GM21737 (cell line): Measurements from ENCODE around the gene OGFR.

Experiments used
- ATAC-seq: cut with Tn5 transposase; IDR thresholded peaks from one replicate; pipeline ENCODE4 v1.9.1; 2021; ENCODE audit warnings: mild to moderate bottlenecking, moderate library complexity; ENCODE audit not compliant: unreplicated experiment

OGFR gene

DNA sequence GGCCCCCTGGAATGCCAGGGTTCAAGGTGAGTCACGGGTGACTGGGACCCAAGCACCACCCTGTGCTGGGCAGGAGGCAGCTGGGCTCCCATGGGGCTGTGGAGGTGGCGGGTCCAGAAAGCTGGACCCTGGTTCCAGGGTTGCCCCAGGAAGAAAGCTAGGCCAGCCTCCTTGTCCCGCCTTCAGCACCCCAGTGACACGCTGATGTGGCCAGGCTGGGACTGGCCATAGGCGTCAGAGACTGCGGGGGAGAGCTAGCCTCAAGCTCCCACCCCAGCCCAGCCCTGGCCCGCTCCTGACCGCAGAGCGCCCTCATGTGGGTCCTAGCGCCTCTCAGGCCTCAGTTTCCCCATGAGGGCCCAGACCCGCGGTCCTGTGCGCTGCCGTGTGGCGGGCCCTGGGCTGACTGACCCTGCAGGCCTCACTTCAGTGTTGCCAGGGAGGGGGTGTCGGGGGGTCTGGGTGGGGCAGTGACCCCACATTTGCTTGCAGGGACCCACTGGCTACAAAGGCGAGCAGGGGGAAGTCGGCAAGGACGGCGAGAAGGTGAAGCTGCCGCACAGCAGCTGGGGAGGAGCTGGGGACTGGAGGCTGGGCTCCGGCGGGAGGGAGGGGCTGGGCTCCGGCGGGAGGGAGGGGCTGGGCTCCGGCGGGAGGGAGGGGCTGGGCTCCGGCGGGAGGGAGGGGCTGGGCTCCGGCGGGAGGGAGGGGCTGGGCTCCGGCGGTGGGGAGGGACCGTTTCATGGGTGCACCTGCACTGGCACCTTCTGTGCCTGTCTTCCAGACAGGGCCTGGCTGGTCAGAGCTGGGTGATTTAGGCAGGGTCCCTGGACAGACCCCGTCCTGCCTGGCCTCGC lies 20.1 kb downstream of the OGFR start:
- ATAC-seq = no peak

- no peak for ATAC-seq
Observed at GRCh38 chr20:62825333-62825985, 20.8 kb downstream of the OGFR start.

DNA sequence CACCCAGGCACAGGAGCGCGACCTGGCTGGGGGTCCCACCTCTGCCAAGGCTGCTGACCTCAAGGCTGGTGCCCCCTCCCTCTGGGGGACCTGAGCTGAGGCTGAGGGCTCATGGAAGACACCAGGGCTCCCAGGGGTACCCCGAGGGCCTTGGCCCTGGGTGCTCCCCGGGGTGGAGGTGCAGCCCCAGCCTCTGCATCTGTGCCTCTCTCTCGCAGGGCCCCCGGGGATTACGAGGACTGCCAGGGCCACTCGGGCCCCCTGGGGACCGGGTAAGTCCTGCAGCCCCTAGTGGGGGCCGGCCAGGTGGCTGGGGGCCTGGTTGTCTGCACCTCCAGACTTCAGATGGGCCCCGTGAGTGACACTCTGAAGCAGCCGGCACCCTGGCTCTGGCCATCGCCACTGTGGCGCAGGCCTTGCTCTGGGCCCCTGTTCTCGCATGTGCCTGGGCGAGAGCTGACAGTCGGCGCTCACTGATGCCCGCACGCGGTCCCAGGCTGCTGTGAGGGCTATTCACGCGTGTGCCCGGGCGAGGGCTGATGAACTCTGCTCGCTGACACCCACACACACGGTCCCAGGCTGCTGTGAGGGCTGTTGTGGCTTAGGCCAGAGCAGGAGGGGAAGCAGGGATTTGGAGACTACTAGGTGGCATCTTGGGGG lies 21.5 kb downstream of the OGFR start:
- no peak for ATAC-seq

- ATAC-seq = no peak
Observed at GRCh38 chr20:62826646-62827310, 22.1 kb downstream of the OGFR start.

- ATAC-seq = no peak
Observed at GRCh38 chr20:62827311-62828038, 22.8 kb downstream of the OGFR start.

DNA sequence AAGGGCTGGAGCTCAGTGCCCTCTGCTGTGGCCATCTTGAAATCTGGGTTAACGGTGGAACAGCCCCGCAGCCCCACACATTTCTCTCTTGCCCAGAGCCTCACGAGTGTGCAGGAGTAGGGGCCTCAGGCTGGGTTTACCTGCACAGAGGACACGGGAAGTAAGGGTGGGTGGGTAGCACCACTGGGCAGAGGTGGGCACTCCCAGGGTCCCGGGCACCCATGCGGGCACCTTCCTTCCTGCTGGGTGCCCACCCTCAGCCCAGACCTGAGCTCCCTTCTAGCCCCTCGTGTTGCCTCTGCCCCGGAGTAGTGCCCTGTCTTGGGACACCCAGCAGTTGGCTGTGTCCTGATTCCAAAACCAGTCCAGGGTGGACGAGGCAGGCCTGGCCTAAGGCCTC lies 23.4 kb downstream of the OGFR start:
- no peak for ATAC-seq

GRCh38 chr20:62828511-62829230 lies 24.0 kb downstream of the OGFR start:
- no peak for ATAC-seq

DNA sequence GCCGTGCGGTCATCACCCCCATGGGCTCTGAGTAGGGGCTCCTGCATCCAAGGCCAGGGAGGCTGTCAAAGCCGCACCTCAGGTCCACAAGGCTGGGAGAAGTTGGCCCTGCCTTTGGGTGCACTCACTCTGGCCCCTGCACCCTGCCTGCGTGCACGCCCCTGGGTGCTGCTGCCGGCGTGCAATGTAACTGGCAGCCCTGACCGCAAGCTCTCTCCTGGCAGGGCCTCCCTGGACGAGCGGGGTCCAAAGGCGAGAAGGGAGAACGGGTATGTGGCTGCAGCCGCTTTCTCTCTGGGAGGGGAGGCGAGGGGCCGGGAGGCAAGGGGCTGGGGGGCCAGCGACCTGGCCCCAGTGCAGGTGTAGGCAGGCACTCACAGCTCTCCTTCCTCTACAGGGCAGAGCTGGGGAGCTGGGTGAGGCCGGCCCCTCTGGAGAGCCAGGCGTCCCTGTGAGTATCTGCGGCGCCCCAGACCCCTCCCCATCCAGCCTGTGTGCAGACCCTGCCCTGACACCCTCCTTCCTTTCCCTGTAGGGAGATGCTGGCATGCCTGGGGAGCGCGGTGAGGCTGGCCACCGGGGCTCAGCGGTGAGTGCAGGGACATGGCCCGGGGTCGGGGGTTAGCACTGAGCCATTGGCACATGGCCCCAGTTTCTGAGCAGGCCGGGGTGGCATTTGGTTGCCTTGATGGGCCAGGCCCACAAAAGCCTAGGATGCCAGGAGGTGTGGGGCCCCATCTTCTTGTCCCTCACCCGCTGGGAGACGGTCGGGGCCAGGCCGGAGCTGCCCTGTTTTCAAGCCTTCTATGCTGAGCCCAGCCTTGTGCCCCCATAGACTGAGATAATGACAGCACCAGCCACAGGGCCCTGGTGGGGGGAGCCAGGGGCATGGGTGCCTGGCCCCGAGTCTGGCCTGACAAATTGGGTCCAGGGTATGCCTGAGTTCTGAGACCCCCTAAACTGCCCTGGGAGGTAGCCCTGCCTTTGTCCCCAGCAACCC lies 24.9 kb downstream of the OGFR start:
- no peak for ATAC-seq

DNA sequence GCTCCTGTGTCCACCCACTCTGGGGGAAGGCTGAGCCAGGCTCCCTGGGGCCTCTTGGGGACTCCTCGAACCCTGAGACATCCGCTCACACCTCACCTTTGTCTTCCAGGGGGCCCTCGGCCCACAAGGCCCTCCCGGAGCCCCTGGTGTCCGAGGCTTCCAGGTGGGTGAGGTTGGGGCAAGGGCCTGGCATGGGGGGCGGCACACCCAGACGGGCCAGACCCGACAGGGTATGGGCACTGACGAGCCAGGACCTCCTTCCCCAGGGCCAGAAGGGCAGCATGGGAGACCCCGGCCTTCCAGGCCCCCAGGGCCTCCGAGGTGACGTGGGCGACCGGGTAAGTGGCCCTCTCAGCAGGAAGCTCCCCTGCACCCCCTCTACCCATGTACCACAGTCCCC lies 25.6 kb downstream of the OGFR start:
- ATAC-seq = no peak

DNA sequence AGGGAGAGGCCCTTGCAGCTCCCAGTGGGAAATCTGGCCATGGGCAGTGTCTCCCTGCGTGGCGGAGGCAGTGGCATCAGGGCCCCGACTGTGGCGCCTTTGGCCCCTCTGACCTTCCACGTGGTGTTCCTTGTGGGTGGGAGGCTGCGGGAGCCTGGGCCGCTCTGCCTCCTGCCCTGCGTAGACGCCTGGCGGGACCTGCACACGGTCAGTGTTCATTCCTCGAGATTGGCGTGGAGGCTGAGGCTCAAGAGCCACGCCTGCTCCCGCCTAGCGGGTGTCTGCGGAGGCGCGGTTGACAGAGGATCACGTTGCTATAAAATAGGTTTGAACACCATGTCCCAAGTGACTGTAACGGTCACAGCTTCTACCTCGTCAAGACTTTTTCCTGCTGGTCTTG lies 26.2 kb downstream of the OGFR start:
- ATAC-seq = no peak

GRCh38 chr20:62831361-62831788 lies 26.7 kb downstream of the OGFR start:
- ATAC-seq = no peak

GRCh38 chr20:62831854-62832211 lies 27.2 kb downstream of the OGFR start:
- ATAC-seq = no peak

DNA sequence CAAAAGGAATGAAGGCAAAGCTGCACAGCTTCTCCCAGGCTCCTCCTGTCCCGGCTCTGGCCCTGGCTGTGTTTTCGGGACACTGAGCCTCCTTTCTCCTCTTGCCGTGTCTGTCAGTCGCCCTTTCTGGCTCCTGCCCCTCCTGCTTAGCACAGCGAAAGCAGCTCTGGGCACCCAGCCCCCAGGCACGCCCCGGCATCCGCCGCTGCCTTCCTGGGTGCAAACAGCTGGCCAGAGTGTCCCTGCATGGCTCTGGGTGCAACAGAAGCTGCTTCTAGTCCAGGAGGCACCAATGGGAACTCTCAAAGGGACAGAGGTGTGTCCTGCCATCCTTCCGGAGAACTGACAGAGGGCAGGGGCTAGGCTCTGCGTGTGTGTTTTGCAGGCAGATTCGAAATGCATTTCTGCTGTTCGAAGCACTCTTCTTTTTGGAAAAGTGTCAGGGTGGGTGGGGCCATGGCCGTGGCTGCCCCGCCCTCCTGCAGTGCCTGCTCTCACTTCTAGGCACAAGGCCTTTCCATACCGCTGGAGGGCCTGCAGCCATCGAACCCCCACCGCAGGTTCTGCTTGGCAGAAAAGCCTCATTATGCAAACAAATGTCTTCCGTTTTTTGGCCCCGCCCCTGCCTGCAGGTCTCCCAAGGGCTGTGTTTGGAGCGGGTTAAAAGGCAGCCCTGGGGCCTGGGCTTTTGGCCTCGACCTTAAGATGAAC lies 27.7 kb downstream of the OGFR start:
- ATAC-seq = peak; percentile 77

DNA sequence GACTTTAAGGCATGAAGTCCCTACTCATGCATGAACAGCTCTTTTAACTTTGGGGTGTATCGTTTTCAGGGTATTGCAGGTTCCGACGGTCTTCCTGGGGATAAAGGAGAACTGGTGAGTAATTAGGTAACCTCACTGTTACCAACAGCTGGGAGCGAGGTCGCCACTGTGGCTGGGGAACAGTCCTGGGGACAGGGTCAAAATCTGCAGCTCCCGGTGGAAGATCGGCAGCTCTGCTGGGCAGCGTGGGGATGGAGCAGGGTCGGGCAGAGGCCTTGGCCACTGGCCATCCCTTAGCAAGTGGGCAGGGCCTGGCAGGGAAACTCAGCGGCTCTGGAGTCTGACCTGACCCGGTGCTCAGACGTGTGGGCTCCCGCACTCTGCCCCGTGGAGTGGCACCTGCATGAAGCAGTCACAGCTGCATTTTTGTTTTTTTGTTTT lies 28.3 kb downstream of the OGFR start:
- peak; percentile 16 for ATAC-seq

- ATAC-seq = no peak
Observed at GRCh38 chr20:62834967-62835730, 30.5 kb downstream of the OGFR start.

DNA sequence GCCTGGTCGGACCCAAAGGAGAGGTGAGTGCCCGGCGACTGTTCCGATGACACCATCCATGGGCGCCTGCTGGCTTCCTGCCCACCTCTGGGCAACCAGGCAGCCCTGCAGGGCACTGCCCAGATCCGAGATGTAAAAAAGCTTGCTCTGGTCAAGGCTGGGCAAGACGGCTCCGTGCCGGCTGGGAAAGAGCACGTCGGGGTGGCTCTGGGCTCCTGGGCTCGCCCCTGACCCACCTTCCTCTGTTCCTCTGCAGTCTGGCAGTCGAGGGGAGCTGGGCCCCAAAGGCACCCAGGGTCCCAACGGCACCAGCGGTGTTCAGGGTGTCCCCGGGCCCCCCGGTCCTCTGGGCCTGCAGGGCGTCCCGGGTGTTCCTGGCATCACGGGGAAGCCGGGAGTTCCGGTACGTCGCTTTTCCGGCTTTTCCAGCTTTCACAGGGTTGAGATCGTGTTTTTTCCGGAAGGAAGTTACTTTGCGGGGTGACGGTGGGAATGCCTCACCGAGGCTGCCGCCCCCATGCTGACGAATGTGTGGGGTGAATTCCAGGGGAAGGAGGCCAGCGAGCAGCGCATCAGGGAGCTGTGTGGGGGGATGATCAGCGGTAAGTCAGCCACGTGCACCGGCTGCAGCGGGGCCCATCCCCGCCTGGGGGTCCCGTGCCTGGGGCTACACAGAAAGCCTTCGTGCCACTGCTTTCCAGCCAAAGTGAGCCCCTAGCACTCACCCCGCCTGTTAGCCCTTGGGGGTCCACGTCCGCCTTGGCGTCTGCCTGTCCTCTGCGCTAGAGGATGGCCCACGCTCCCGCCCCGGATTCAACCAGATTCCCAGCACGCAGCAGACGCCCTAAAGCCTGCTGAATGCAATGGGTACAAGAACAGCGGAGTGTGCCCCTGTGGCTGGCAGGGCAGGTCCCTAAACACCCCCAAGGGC lies 31.6 kb downstream of the OGFR start:
- no peak for ATAC-seq
